Keratinocyte (primary cell): ENCODE results near the gene CD8B2.
"Not testable (repeated sequence)": the region's sequence is repeated elsewhere in the genome, so short reads cannot be mapped to it uniquely, and the experiment has no call there.

Experiments
- EZH2 ChIP-seq: IDR thresholded peaks from one replicate; pipeline ENCODE4 v1.6.1; 2012; ENCODE audit warnings: inconsistent platforms, mild to moderate bottlenecking, low read length, moderate library complexity
- TF ChIP-seq, protein P1 (sequence below), 3 experiments: IDR thresholded peaks in 1 of 3; conservative IDR thresholded peaks in 1 of 3; optimal IDR thresholded peaks in 1 of 3; 2 replicates in 2 of 3; 3 replicates in 1 of 3; pipeline versions ENCODE3 to v1.5.1; 2011; ENCODE audit warnings: low read length in 3 of 3, mild to moderate bottlenecking in 3 of 3, moderate library complexity in 2 of 3, control low read depth in 1 of 3, inconsistent platforms in 1 of 3; ENCODE audit not compliant: insufficient read depth in 2 of 3; ENCODE audit errors: extremely low read depth in 1 of 3

DNA sequence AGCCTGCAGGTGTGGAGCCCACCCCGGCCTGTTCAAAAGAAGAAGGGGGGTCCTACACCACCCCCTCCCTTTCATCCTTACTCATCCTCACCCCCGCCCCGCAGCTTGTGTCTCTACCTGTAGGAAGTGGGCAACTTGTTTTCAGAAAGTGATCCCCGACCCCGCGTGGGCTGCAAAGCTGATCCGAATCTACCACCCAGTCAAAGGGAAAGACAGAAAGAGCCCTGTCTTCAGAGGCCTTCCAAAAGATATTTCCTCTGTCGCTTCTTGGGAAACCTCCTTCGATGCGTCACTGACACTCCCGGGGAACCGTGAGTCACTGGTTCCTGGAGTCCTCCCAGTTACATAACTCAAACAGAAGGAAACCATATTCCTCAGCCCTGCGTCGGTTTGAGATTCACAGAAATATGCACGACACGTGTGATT lies 24.3 kb downstream of the CD8B2 start:
- TF ChIP-seq, protein P1, sequence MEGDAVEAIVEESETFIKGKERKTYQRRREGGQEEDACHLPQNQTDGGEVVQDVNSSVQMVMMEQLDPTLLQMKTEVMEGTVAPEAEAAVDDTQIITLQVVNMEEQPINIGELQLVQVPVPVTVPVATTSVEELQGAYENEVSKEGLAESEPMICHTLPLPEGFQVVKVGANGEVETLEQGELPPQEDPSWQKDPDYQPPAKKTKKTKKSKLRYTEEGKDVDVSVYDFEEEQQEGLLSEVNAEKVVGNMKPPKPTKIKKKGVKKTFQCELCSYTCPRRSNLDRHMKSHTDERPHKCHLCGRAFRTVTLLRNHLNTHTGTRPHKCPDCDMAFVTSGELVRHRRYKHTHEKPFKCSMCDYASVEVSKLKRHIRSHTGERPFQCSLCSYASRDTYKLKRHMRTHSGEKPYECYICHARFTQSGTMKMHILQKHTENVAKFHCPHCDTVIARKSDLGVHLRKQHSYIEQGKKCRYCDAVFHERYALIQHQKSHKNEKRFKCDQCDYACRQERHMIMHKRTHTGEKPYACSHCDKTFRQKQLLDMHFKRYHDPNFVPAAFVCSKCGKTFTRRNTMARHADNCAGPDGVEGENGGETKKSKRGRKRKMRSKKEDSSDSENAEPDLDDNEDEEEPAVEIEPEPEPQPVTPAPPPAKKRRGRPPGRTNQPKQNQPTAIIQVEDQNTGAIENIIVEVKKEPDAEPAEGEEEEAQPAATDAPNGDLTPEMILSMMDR (optimal IDR thresholded peaks at IDR 0.05 in 1 of 3, IDR thresholded peaks at IDR 0.05 in 1 of 3, conservative IDR thresholded peaks at IDR 0.05 in 1 of 3; ENCODE audit: extremely low read depth in 1 of 3, insufficient read depth in 2 of 3, low read length in 3 of 3), result not testable (repeated sequence)
- not testable (repeated sequence) for TF ChIP-seq EZH2
